ENCODE measurements around the gene TFRC.
"Not testable (repeated sequence)": the region's sequence is repeated elsewhere in the genome, so short reads cannot be mapped to it uniquely, and the experiment has no call there.

The TFRC gene

GRCh38 chr3:196081834-196082618 is at the start of gene TFRC:
Gene TFRC, minus strand, starts transcription at chr3:196082090. Its CDS starts 4,991 bp downstream, at chr3:196077099.
- DNase-seq, result peak; percentile 87

GRCh38 chr3:196128172-196128843 is 46.4 kb upstream of the TFRC start:
- no peak for DNase-seq

DNA sequence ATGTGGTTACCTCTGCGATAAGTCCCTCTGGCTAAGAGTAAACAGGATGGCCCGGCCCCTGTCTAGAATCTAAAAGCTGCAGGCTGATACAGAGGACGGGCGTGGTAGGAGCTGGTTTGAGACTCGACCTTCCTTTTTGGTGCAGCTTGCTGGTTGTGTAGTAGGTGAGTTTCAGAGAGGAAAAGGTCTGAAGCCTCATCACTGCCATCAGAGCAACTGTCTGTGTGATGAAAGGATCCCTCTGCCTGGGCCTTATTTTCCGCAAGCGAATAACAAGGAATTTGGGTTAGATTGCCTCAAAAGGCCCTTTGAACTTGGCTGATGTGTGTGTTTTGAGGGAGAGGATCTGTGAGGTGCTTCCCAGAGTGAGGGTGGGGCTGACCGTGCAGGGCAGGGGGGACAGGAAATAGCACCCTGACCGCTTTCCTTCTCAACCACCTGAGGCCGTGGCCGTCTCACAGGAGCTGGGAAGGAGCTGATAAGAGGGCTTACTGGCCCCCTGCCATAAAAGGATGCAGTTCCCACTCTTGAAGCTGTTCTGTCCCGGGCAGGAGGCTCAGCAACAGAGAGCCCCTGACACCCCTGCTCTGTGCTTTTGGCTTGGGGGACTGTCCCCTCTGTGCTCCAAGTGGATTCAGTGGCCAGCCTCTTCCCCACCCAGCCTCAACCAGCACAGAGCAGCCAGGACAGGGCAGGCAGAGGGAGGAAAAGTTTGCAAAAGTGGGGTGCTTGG is 45.6 kb upstream of the TFRC start:
- DNase-seq, result no peak

DNA sequence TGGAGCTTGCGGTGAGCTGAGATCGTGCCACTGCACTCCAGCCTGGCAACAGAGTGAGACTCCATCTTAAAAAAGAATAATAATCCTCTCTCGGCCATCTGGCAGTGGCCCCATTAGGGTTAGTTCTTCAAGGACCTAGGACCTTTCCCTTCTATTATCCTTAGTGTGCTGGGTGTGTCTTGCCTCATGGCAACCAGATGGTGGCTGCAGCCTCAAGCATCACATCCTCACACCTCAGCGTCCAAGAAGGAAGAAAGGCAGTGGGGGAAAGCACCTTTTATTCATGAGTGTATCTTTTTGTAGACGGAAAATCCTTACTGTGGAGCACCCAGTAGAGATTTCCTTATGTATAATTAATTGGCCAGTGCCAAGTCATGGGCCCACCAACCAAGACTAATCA is 42.7 kb upstream of the TFRC start:
- no peak for DNase-seq

DNA sequence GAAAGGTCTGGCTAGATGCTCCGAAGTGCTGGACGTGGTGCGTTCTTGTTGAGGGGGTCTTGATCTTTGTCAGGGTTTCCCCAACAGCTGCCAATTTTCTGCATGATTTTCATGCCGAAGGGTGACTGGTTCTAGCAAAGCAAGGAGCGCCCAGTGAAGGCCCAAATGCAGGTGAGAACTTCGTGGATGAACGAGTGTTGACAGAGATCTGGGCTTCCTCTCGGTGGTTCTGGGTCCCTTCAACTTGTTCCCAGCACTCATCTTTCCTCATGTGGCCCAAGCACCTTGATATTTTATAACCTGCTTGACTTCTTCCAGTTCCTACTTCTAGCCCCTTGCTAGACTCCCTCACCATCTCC is 40.8 kb upstream of the TFRC start:
- DNase-seq, result no peak

DNA sequence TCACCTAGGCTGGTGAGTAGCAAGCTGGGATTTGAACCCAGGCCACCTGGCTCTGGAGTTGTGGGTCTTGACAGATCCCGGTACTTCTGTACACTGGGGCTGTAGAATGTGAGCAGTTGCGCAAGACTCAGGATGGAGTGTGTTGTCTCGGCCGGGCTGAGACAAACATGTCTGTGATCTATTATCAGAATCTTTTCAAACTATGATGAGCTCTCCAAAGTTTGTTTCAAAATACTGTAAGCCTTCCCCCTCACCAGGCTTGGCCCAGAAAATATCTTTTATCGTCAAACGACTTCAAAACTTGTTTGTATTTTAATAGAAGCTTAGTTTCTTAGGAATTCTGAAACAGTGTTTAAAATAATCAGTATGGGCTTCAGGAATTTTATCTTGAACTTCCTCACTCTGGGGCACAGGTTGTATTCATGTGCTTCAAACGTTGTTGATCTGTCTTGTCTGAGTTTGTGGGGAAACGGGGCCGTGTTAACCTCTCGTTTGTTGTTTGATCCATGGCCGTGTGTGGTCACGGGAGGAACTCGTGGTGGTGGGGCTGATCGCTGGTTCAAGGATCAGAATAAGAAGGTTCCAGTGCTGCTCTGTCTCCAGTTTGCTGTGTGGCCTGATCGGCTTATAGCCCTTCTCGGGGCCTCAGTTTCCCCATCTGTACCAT is 40.3 kb upstream of the TFRC start:
- DNase-seq, result no peak

DNA sequence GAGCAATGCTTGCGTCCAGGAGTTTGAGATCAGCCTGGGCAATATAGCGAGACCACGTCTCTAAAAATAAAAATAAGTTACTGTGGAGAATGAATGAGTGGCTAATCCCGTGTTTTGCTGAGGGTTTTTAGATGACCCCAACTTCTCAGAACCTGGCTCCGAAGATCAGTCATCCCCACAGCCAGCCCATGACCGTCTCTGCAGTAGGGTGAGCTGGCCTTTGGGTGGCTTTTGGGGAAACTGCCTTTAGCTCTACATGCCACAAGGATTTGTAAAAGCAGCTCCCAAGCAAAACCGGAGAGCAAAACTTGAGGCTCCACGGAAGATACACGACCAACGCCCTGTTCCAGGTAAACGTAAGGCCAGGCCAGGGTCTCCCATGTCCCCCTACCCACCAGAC is 39.2 kb upstream of the TFRC start:
- no peak for DNase-seq

DNA sequence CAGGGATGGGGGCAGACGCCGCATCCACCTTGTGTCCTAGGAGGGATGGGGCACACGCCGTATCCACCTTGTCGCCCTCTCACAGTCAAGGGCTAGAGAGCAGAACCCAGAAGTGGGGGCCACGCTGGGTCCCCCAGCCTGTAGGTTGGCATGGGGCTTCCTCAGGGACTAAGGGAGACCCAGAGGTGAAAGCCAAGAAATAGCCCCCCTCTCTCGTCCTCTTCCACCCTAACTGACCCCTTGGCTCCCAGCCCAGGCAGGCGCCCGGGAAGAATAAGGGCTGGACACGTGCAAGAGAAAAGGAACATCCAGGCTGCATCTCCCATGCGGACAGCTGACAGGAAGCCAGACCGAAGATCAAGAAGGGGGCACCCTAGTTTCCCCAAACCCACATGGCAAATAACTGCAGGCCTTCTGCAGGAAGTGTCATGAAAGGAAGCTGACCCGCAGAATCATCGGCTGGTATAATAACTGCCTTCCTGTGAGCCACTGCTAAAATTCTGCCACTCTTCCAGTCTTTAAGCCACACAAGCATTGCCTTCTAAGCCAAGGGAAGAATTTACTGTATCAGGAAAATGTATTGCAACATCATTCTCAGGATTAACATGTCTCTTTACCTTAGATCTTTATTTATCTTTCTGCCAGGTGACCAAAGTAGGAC is 38.5 kb upstream of the TFRC start:
- DNase-seq, result no peak

DNA sequence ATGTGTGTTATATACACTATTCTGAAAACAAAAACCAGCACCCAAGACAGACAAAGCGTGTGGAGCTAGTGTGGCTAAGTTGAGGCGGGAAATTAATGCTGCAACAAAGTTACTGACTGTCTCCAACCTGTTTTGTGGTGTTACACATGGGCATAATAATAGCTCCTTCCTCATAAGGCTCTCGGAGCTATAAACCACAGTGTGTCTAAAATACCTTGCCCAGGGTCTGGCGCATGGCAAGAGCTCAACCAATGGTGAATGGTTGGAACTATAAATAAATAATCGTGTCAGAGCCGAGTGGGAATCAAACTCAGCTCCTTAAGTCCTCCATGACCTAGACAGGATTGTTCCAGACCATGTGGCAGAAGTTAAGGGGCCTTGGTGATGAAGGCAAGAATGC is 35.9 kb upstream of the TFRC start:
- DNase-seq, result no peak

DNA sequence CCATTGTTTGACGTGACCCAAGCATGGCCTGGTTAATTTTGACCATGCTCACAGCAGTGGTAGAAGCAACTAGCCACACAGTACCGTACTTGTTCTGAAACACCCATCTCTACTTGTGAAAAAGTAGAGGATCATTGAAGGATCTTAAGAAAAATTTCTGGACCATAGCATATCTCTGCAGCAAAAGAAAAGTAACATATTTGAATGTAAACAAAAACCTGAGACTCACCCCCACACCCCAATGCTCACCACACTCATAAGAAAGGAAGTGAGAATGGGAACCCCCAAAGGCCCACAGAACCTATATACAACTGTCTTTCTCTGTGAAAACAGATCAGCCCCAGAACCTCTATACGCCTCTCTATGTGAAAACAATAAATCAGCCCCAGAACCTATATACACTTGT is 33.8 kb upstream of the TFRC start:
- no peak for DNase-seq

DNA sequence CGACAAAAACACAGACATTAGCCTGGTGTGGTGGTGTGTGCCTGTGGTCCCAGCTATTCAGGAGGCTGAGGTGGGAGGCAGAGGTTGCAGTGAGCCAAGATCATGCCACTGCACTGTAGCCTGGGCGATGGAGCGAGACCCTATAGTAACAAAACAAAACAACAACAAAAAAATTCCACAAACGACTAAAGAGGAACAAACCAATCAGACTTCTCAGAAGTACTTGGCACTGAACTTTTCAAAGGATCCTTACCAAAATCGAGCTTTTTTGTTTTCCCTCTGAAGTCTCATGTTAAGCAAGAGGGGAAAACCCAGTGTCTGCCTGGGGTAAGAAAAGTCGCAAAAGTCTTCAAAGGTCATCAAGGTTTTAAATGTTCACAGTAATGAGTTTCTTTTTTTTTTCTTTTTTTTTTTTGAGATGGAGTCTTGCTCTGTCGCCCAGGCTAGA is 30.1 kb upstream of the TFRC start:
- DNase-seq, result no peak

DNA sequence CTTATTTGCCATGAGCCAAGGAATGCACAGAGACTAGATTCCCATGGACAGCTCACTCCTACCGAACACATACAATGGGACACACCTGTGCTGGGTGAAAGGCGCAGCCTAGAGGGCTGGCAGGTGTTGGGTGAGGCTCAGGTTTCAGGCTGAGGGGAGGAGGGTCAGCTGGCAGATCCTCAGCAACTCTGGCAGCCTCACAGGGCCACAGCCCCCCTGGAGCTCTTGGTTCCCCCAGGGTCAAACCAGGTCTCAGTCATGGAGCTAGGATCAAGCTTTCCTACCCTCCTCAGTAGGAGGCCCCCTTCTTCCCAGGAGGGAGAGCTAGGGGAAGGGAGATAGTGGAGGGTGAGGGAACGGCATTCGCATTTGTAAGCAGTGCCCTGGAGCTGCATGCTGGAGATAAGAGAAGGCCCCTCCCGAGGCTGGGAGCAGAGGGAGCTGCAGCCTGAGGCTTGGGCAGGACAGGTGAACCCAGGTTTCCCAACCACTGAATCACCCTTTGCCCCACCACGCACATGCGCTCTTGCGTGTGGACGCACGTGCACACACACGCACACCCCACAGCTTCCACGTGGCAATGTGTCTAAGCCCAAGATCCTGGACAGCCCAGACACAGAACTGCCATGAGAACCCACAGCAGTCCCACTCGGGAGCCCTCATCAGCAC is 26.3 kb upstream of the TFRC start:
- no peak for DNase-seq

DNA sequence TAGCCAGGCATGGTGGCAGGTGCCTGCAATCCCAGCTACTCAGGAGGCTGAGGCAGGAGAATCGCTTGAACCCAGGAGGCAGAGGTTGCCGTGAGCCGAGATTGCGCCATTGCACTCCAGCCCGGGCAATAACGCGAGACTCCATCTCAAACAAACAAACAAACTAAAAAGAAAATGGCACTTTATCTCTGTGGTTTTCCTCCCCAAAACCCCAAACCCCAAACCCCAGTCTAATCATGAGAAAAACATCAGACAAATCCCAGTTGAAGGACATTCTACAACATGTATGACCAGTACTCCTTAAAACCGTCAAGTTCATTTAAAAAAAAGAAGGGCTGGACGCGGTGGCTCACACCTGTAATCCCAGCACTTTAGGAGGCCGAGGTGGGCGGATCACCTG is 22.8 kb upstream of the TFRC start:
- DNase-seq, result not testable (repeated sequence)

DNA sequence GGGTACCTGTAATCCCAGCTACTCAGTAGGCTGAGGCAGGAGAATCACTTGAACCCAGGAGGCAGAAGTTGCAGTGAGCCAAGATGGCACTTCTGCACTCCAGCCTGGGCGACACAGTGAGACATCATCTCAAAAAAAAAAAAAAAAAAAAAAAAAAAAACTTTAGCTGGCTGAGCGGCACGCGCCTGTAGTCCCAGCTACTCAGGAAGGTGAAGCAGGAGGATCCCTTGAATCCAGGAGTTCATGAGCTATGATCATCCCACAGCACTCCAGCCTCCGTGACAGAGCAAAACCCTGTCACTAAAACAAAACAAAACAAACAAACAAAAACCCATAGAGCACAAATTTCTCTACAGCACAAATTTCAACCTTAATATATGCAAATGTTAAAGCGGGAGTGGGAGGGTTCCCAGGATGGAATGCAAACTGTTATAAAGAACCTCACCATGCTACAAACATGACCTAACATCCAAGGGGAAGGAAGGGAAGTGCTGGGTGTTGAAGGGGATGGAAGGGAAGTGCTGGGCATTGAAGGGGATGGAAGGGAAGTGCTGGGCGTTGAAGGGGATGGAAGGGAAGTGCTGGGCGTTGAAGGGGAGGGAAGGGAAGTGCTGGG is 16.6 kb upstream of the TFRC start:
- not testable (repeated sequence) for DNase-seq

GRCh38 chr3:196097373-196098154 is 15.7 kb upstream of the TFRC start:
- DNase-seq, result no peak

DNA sequence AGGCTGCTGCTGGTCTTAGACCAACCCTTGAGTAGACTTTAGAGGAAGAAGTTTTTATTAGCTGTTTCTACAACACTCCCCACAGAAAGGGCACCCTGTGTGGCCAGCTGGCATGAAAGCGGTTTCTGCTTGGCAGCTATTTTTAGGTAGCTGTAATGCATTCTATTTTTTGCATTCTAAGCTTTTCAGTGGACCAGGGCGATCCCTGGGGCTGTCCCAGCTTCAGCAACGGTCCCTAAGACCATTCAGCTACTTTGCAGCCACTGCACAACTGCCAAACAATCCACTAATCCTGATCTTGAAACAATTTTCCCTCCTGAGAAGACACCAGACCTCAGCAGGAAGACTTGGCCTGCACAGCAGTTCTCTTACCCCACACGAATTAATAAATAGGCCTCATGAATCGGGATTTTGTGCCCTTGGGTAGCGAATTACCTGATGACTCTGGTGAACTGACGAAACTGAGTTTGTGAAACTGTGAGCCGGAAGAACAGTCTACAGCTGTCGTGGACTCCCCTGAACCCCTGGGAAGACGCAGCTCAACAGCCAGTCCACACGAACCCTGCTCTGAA is 14.6 kb upstream of the TFRC start:
- DNase-seq, result no peak

GRCh38 chr3:196093317-196094111 is 11.6 kb upstream of the TFRC start:
- no peak for DNase-seq

- DNase-seq, result no peak
These were observed 6.0 kb upstream of the TFRC start for GRCh38 chr3:196087906-196088305.

DNA sequence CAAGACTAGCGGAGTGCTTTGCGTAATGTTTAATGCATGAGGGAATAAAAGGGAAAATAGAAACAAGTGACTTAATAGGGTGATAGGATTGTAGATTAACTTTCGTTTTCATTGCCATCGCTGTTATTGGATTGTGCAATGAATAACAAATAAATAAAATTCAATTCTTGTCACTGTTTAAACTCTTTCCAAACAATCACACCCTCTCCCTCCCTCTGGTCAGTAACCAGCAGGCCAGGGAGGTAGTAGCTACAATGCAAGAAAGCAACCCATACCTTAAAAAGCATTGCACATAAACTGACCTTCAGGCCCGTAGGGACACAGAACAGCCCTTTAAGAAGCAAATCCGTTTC is 705 bp upstream of the TFRC start:
- no peak for DNase-seq
